Gastrocnemius medialis (tissue), 4 donors: ENCODE measurements around the gene BCAP29. TPM values are rescaled to one million over a fixed set of nuclear protein-coding genes. Genes with fewer than 3 reads are reported as not detected.
"Not testable (repeated sequence)": the region's sequence is repeated elsewhere in the genome, so short reads cannot be mapped to it uniquely, and the experiment has no call there.

Experiments used
- ATAC-seq, 2 donors: fragments of 150-250 bp; one replicate each; pipeline ENCODE4 v1.9.1; 2016
- DNase-seq, 2 donors: peaks; one replicate each; pipeline ENCODE4 v3.0.0-alpha.2; 2019
- H3K27ac ChIP-seq, 4 donors: fragments of 200-600 bp; sonication (generic); 1 replicate in 1 of 4; 2 replicates in 3 of 4; pipeline ENCODE4 v1.5.1; 2016 to 2018; ENCODE audit warnings: mild to moderate bottlenecking in 2 of 4, moderate library complexity in 1 of 4
- H3K27me3 ChIP-seq, 3 donors: fragments of 200-600 bp; sonication (generic) in 2 of 3; 1 replicate in 1 of 3; 2 replicates in 2 of 3; pipeline versions ENCODE4 v1.5.1 to v1.6.0; 2016 to 2019; ENCODE audit warnings: mild to moderate bottlenecking in 1 of 3, moderate library complexity in 1 of 3
- H3K36me3 ChIP-seq, 2 donors: fragments of 200-600 bp; sonication (generic) in 1 of 2; one replicate each; pipeline ENCODE4 v1.5.1; 2017 to 2018
- H3K4me1 ChIP-seq, 2 donors: fragments of 200-600 bp; sonication (generic) in 1 of 2; one replicate each; pipeline ENCODE4 v1.5.1; 2016 to 2017; ENCODE audit warnings: mild to moderate bottlenecking in 2 of 2
- H3K4me3 ChIP-seq, 4 donors: fragments of 200-600 bp; sonication (generic) in 3 of 4; 1 replicate in 1 of 4; 2 replicates in 3 of 4; pipeline ENCODE4 v1.5.1; 2016 to 2019; ENCODE audit warnings: mild to moderate bottlenecking in 2 of 4
- H3K9me3 ChIP-seq, 3 donors: fragments of 200-600 bp; sonication (generic) in 2 of 3; 1 replicate in 1 of 3; 2 replicates in 2 of 3; pipeline ENCODE4 v1.5.1; 2016 to 2019
- POLR2A ChIP-seq, 2 donors: fragments of 450-650 bp; IDR thresholded peaks; one replicate each; pipeline ENCODE4 v1.6.1; 2017; ENCODE audit warnings: antibody characterized with exemption in 2 of 2, mild to moderate bottlenecking in 2 of 2, moderate library complexity in 2 of 2
- in situ Hi-C, 4 donors: fragments of 200-750 bp; cut with MboI; loops; one replicate each; pipeline versions ENCODE4 v1.15.0 to v1.8.0; 2017; ENCODE audit warnings: low sequenced_read_pairs in 4 of 4
- intact Hi-C: fragments of 100-400 bp; cut with DNase I; formaldehyde crosslinking; loops from one replicate; pipeline ENCODE4 v1.15.1; 2023; ENCODE audit warnings: low total_unique reads
- total RNA-seq, 4 donors: library from RNA; depleted of rRNA; stranded (reverse); fragments of >200 nt; gene quantifications; one replicate each; pipeline versions ENCODE4 v1.1.0 to v1.2.3, GENCODE V29; 2016
- TF ChIP-seq, protein P1 (sequence below), 5 experiments: fragments of 450-650 bp in 3 of 5; fragments of 200-600 bp in 2 of 5; sonication (generic) in 2 of 5; IDR thresholded peaks in 4 of 5; conservative IDR thresholded peaks in 1 of 5; 1 replicate in 4 of 5; 2 replicates in 1 of 5; pipeline ENCODE4 v1.5.1; 2016 to 2019; ENCODE audit warnings: antibody characterized with exemption in 5 of 5, mild to moderate bottlenecking in 3 of 5, moderate library complexity in 3 of 5

Gene BCAP29
- total RNA-seq = 100 to 1,000 TPM; 125 to 152 (median 129) TPM

DNA sequence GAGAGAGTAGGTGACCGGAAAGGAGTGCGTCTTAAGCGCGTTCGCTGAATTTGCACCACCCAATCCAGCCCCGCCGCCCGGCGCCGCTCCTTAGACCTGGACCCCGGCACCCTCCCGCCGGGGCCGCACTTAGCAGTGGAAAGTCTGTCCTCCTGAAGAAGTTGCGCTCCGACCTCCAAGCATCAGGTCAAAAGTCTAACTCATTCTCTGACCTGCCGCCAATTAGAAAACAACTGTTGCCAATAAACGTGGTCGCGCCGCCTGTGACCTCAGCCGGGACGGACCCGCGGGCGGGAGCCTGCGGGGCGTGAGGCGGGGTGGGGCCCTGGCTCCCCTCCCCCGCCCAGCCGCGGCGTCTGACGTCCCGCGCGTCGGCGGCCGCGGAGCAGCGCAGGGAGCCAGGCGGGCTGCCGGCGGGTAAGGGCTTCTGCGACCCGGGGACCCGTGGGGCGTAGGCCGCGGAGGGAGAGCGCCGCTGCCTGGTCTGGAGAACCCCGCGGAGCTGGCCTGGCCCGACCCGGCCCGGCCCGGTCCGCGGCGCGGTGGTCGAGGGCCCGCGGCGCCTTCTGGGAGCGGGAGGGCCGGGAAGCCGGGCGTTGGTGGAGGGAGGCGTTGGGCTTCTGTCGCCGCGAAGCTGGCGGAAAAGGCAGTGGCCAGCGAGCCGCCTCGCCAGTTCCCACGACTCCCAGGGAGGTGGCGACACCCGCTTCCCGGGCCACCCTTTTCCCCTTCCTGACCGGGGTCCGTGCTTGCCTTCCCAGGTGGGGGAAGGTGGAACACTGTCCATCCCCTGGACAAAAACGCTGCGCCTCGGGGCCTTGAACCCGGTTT is at the start of gene BCAP29:
BCAP29 (plus strand) TSS at position 362 of the 831 bp plus-strand sequence. CDS start 527 bp downstream, outside the sequence.
- Histone ChIP-seq H3K4me1 (peaks cover 10 to 12% of the 10 kb centered on the region in 2 donors), H3K9me3 (no peaks in the 10 kb centered on the region), H3K27me3 (no peaks in the 10 kb centered on the region), H3K27ac (peak within 1 kb of the TSS; percentile 89 to 95 (median 92)), H3K4me3 (peak within 1 kb of the TSS; percentile 68 to 82 (median 82)), H3K36me3 (peaks cover 0 to under 1% of the 10 kb centered on the region in 2 donors)
- peak; percentile 94 to 95 for TF ChIP-seq POLR2A (IDR thresholded peaks at IDR 0.05)
- TF ChIP-seq, protein P1, sequence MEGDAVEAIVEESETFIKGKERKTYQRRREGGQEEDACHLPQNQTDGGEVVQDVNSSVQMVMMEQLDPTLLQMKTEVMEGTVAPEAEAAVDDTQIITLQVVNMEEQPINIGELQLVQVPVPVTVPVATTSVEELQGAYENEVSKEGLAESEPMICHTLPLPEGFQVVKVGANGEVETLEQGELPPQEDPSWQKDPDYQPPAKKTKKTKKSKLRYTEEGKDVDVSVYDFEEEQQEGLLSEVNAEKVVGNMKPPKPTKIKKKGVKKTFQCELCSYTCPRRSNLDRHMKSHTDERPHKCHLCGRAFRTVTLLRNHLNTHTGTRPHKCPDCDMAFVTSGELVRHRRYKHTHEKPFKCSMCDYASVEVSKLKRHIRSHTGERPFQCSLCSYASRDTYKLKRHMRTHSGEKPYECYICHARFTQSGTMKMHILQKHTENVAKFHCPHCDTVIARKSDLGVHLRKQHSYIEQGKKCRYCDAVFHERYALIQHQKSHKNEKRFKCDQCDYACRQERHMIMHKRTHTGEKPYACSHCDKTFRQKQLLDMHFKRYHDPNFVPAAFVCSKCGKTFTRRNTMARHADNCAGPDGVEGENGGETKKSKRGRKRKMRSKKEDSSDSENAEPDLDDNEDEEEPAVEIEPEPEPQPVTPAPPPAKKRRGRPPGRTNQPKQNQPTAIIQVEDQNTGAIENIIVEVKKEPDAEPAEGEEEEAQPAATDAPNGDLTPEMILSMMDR (IDR thresholded peaks at IDR 0.05 in 4 of 5, conservative IDR thresholded peaks at IDR 0.05 in 1 of 5) = peak in 4 of 5 experiments; percentile 32 to 57 (median 39)
- in situ Hi-C loops (loop anchor here in 3 of 4 donors (25.0 kb wide), 2 partner anchors 307 to 393 kb away; partner anchors contain the start of gene DLD (in 2 of the 3)), intact Hi-C loops (loop anchor here (1.0 to 5.0 kb wide), 6 partner anchors 17 to 1468 kb away; partner anchors contain the start of genes COG5, DLD, DNAJB9 and DUS4L)
- peak; percentile 86 to 87 for ATAC-seq
- DNase-seq = peak; percentile 59 to 79

- DNase-seq (no peak), ATAC-seq (no peak)
- H3K4me1 ChIP-seq = peaks cover 6 to 8% of the 10 kb centered on the region in 2 donors
- in situ Hi-C loops (no loop called here), intact Hi-C loops (no loop called here)
- H3K27me3 ChIP-seq = no peaks in the 10 kb centered on the region
- no peak overlapping the region for H3K4me3 ChIP-seq
- no peak for TF ChIP-seq POLR2A (IDR thresholded peaks at IDR 0.05)
- TF ChIP-seq, protein P1 (IDR thresholded peaks at IDR 0.05 in 4 of 5, conservative IDR thresholded peaks at IDR 0.05 in 1 of 5) = no peak
- peaks cover 0 to 9% of the 10 kb centered on the region in 2 donors for H3K36me3 ChIP-seq
- no peak overlapping the region for H3K27ac ChIP-seq
- H3K9me3 ChIP-seq = no peaks in the 10 kb centered on the region
These were observed 49.3 kb upstream of the BCAP29 start for GRCh38 chr7:107530751-107531150.

DNA sequence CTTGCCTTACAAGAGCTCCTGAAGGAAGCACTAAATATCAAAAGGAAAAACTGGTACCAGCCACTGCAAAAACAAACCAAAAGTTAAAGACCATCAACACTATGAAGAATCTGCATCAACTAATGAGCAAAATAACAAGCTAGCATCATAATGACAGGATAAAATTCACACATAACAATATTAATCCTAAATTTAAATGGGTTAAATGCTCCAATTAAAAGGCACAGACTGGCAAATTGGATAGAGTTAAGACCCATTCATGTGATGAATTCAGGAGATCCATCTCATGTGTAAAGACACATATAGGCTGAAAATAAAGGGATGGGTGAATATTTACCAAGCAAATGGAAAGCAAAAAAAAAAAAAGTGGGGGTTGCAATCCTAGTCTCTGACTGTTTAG is 45.9 kb upstream of the BCAP29 start:
- Histone ChIP-seq H3K36me3 (no peaks in the 10 kb centered on the region), H3K27ac (no peak overlapping the region), H3K27me3 (no peaks in the 10 kb centered on the region), H3K4me1 (peaks cover 6 to 12% of the 10 kb centered on the region in 2 donors), H3K9me3 (no peaks in the 10 kb centered on the region), H3K4me3 (no peak overlapping the region)
- ATAC-seq = no peak
- in situ Hi-C loops = no loop called here
- no peak for TF ChIP-seq POLR2A (IDR thresholded peaks at IDR 0.05)
- TF ChIP-seq, protein P1 (IDR thresholded peaks at IDR 0.05 in 4 of 5, conservative IDR thresholded peaks at IDR 0.05 in 1 of 5) = no peak
- DNase-seq = no peak
- intact Hi-C loops = no loop called here

DNA sequence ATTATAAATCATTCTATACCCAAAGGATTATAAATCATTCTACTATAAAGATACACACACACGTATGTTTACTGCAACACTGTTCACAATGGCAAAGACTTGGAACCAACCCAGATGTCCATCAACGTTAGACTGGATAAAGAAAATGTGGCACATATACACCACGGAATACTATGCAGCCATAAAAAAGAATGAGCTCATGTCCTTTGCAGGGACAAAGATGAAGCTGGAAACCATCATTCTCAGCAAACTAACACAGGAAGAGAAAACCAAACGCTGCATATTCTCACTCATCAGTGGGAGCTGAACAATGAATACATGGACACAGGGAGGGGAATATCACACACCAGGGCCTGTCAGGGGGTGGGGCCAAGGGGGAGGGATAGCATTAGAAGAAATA is 42.8 kb upstream of the BCAP29 start:
- intact Hi-C loops, H3K9me3 ChIP-seq, ATAC-seq: not testable (repeated sequence)

GRCh38 chr7:107538001-107538400 is 42.0 kb upstream of the BCAP29 start:
- H3K36me3 ChIP-seq = no peaks in the 10 kb centered on the region
- H3K27ac ChIP-seq = no peak overlapping the region
- ATAC-seq = no peak
- no peaks in the 10 kb centered on the region for H3K9me3 ChIP-seq
- H3K4me1 ChIP-seq = peaks cover 0 to 12% of the 10 kb centered on the region in 2 donors
- in situ Hi-C loops = no loop called here
- no peak for DNase-seq
- H3K27me3 ChIP-seq = no peaks in the 10 kb centered on the region
- no peak overlapping the region for H3K4me3 ChIP-seq
- intact Hi-C loops = no loop called here
- TF ChIP-seq, protein P1 (IDR thresholded peaks at IDR 0.05 in 4 of 5, conservative IDR thresholded peaks at IDR 0.05 in 1 of 5) = no peak
- TF ChIP-seq POLR2A (IDR thresholded peaks at IDR 0.05) = no peak

More for the DNA sequence above, 42.8 kb upstream of the BCAP29 start:
- H3K27me3 ChIP-seq, in situ Hi-C loops, H3K36me3 ChIP-seq, DNase-seq, H3K4me3 ChIP-seq, H3K27ac ChIP-seq: not testable (repeated sequence)
- peaks cover under 1 to 12% of the 10 kb centered on the region in 2 donors for H3K4me1 ChIP-seq
